Activated CD8-positive, alpha-beta memory T cell treated with anti-CD3 and anti-CD28 coated beads, Interleukin-2, amount 10 ng/mL, durations not matched to agents 7 days and 5 days (primary cell): ENCODE measurements around the gene ATXN2L. TPM values are rescaled to one million over a fixed set of nuclear protein-coding genes. Genes with fewer than 3 reads are reported as not detected.
"Not testable (repeated sequence)": the region's sequence is repeated elsewhere in the genome, so short reads cannot be mapped to it uniquely, and the experiment has no call there.

Experiments used
- ATAC-seq: fragments of 150-1000 bp; cut with Tn5 transposase; one replicate; pipeline ENCODE4 v1.10.0; 2021; ENCODE audit warnings: moderate library complexity
- CTCF ChIA-PET: fragments of 350-600 bp; sonication (Branson Sonifier 250); formaldehyde crosslinking; loops from one replicate; lab custom pipeline; 2021; ENCODE audit warnings: antibody characterized with exemption; lab: Charles Lee
- DNase-seq: peaks from one replicate; pipeline ENCODE4 v3.0.0-alpha.2; 2020
- H3K27ac Mint-ChIP-seq: one replicate; pipeline ENCODE4 v1.8.0; 2021; ENCODE audit warnings: mild to moderate bottlenecking, mixed read lengths
- H3K27me3 Mint-ChIP-seq: one replicate; pipeline ENCODE4 v1.8.0; 2021; ENCODE audit warnings: mixed read lengths
- H3K36me3 Mint-ChIP-seq: one replicate; pipeline ENCODE4 v1.8.0; 2021; ENCODE audit warnings: mild to moderate bottlenecking, mixed read lengths
- H3K4me1 Mint-ChIP-seq: one replicate; pipeline ENCODE4 v1.8.0; 2021; ENCODE audit warnings: mixed read lengths
- H3K4me3 Mint-ChIP-seq: one replicate; pipeline ENCODE4 v1.8.0; 2021; ENCODE audit warnings: mild to moderate bottlenecking, moderate library complexity, mixed read lengths
- H3K9me3 Mint-ChIP-seq: one replicate; pipeline ENCODE4 v1.8.0; 2022; ENCODE audit warnings: low read depth, mixed read lengths
- total RNA-seq, 2 experiments: library from RNA; stranded (reverse); gene quantifications; one replicate each; pipeline ENCODE4 v1.2.3, GENCODE V29; 2021

Gene ATXN2L
- total RNA-seq, 2 experiments from 2014 or later, result 295 to 301 TPM

GRCh38 chr16:28878083-28878926, 55.5 kb downstream of the ATXN2L start, which contains the start of gene ATP2A1:
TSS of gene ATP2A1 (plus strand) at chr16:28878488. CDS start at chr16:28878672, 184 bp downstream.
- peak within 1 kb of the TSS; percentile 88 for H3K4me3 Mint-ChIP-seq
- peak within 1 kb of the TSS; percentile 76 for H3K27ac Mint-ChIP-seq
- no peaks in the 10 kb centered on the region for H3K36me3 Mint-ChIP-seq

GRCh38 chr16:28879261-28879840, 56.6 kb downstream of the ATXN2L start:
- no peak for DNase-seq

More at GRCh38 chr16:28878083-28878926, 55.5 kb downstream of the ATXN2L start, which contains the start of gene ATP2A1:
- H3K9me3 Mint-ChIP-seq, result no peaks in the 10 kb centered on the region
- H3K4me1 Mint-ChIP-seq, result peaks cover 44% of the 10 kb centered on the region
- DNase-seq (no peak), ATAC-seq (no peak)
- H3K27me3 Mint-ChIP-seq, result peaks cover 3% of the 10 kb centered on the region
- CTCF ChIA-PET, result interaction anchor here (1.0 to 3.5 kb wide), 4 partner anchors 14 to 70 kb away, joined by 5 to 16 read pairs (median 13); partner anchors contain the start of genes SH2B1 and TUFM

GRCh38 chr16:28879841-28880588, 57.2 kb downstream of the ATXN2L start:
- Mint-ChIP-seq H3K27ac (peak overlapping the region; percentile 76), H3K9me3 (no peaks in the 10 kb centered on the region), H3K4me1 (peaks cover 40% of the 10 kb centered on the region), H3K4me3 (peak overlapping the region; percentile 88), H3K36me3 (no peaks in the 10 kb centered on the region), H3K27me3 (peaks cover 3% of the 10 kb centered on the region)
- DNase-seq, result peak; percentile 96
- CTCF ChIA-PET, result interaction anchor here (1.0 to 3.5 kb wide), 5 partner anchors 16 to 69 kb away, joined by 3 to 16 read pairs (median 12); partner anchors contain the start of genes SH2B1 and TUFM
- ATAC-seq, result peak; percentile 98

More at GRCh38 chr16:28879261-28879840, 56.6 kb downstream of the ATXN2L start:
- Mint-ChIP-seq H3K36me3 (no peaks in the 10 kb centered on the region), H3K4me1 (peaks cover 40% of the 10 kb centered on the region), H3K27ac (peak overlapping the region; percentile 76), H3K9me3 (no peaks in the 10 kb centered on the region), H3K27me3 (peaks cover 3% of the 10 kb centered on the region), H3K4me3 (peak overlapping the region; percentile 88)
- peak; percentile 53 for ATAC-seq
- CTCF ChIA-PET, result interaction anchor here (1.0 to 3.5 kb wide), 5 partner anchors 15 to 69 kb away, joined by 3 to 16 read pairs (median 12); partner anchors contain the start of genes SH2B1 and TUFM

GRCh38 chr16:28880589-28880915, 57.8 kb downstream of the ATXN2L start:
- Mint-ChIP-seq H3K27me3 (peaks cover 3% of the 10 kb centered on the region), H3K4me1 (peaks cover 40% of the 10 kb centered on the region), H3K4me3 (peak overlapping the region; percentile 48), H3K9me3 (no peaks in the 10 kb centered on the region), H3K36me3 (no peaks in the 10 kb centered on the region), H3K27ac (no peak overlapping the region)
- no peak for ATAC-seq
- DNase-seq, result no peak
- CTCF ChIA-PET, result interaction anchor here (1.0 to 3.5 kb wide), 4 partner anchors 17 to 64 kb away, joined by 3 to 16 read pairs (median 13); partner anchors contain the start of genes SH2B1 and TUFM

GRCh38 chr16:28880955-28881354, 58.2 kb downstream of the ATXN2L start:
- Mint-ChIP-seq H3K36me3 (no peaks in the 10 kb centered on the region), H3K27me3 (peaks cover 3% of the 10 kb centered on the region), H3K27ac (no peak overlapping the region), H3K9me3 (no peaks in the 10 kb centered on the region), H3K4me3 (peak overlapping the region; percentile 48), H3K4me1 (peaks cover 40% of the 10 kb centered on the region)
- DNase-seq, result no peak
- CTCF ChIA-PET, result interaction anchor here (2.3 to 3.5 kb wide), 3 partner anchors 17 to 64 kb away, joined by 12 to 16 read pairs (median 14); partner anchors contain the start of genes SH2B1 and TUFM
- ATAC-seq, result no peak

GRCh38 chr16:28881565-28881964, 58.8 kb downstream of the ATXN2L start:
- ATAC-seq, H3K36me3 Mint-ChIP-seq, DNase-seq, H3K27ac Mint-ChIP-seq, H3K27me3 Mint-ChIP-seq, H3K9me3 Mint-ChIP-seq: not testable (repeated sequence)
- Mint-ChIP-seq H3K4me3 (peak overlapping the region; percentile 48), H3K4me1 (peaks cover 40% of the 10 kb centered on the region)
- CTCF ChIA-PET, result interaction anchor here (1.8 kb wide), 1 partner anchor 8 kb away, joined by 4 read pairs; no protein-coding TSS in a partner anchor

GRCh38 chr16:28882551-28883160, 59.9 kb downstream of the ATXN2L start:
- no peaks in the 10 kb centered on the region for H3K9me3 Mint-ChIP-seq
- no peaks in the 10 kb centered on the region for H3K36me3 Mint-ChIP-seq
- DNase-seq, result no peak
- H3K27me3 Mint-ChIP-seq, result peaks cover 3% of the 10 kb centered on the region
- H3K4me1 Mint-ChIP-seq, result peaks cover 30% of the 10 kb centered on the region
- no peak overlapping the region for H3K27ac Mint-ChIP-seq
- no peak for ATAC-seq
- CTCF ChIA-PET, result interaction anchor here (1.0 to 1.8 kb wide), 2 partner anchors 9 to 11 kb away, joined by 3 to 4 read pairs; no protein-coding TSS in a partner anchor
- H3K4me3 Mint-ChIP-seq, result no peak overlapping the region

GRCh38 chr16:28883221-28883996, 60.6 kb downstream of the ATXN2L start:
- DNase-seq (no peak), ATAC-seq (no peak)
- CTCF ChIA-PET, result interaction anchor here (0.9 to 1.8 kb wide), 3 partner anchors 10 to 12 kb away, joined by 3 to 4 read pairs (median 3); no protein-coding TSS in a partner anchor
- Mint-ChIP-seq H3K9me3 (no peaks in the 10 kb centered on the region), H3K27ac (no peak overlapping the region), H3K4me1 (peaks cover 22% of the 10 kb centered on the region), H3K4me3 (no peak overlapping the region), H3K27me3 (peaks cover 3% of the 10 kb centered on the region), H3K36me3 (no peaks in the 10 kb centered on the region)

- CTCF ChIA-PET, result interaction anchor here (0.9 kb wide), 1 partner anchor 12 kb away, joined by 3 read pairs; no protein-coding TSS in a partner anchor
- no peaks in the 10 kb centered on the region for H3K36me3 Mint-ChIP-seq
- H3K27me3 Mint-ChIP-seq, result peaks cover 3% of the 10 kb centered on the region
- DNase-seq, result no peak
- no peak overlapping the region for H3K27ac Mint-ChIP-seq
- no peaks in the 10 kb centered on the region for H3K9me3 Mint-ChIP-seq
- H3K4me1 Mint-ChIP-seq, result peaks cover 17% of the 10 kb centered on the region
- H3K4me3 Mint-ChIP-seq, result no peak overlapping the region
- no peak for ATAC-seq
Observed at GRCh38 chr16:28884045-28884444, 61.2 kb downstream of the ATXN2L start.
